B cell (primary cell): ENCODE data around the gene SKP1. TPM values are rescaled to one million over a fixed set of nuclear protein-coding genes. Genes with fewer than 3 reads are reported as not detected.

Source experiments
- ATAC-seq: fragments of 200-7000 bp; cut with Tn5 transposase; one replicate; pipeline ENCODE4 v1.10.0; 2021; ENCODE audit warnings: low read depth, mild to moderate bottlenecking, moderate number of reproducible peaks, moderate library complexity
- CTCF ChIA-PET: fragments of 350-600 bp; sonication (Branson Sonifier 250); formaldehyde crosslinking; loops from one replicate; lab custom pipeline; 2021; ENCODE audit warnings: antibody characterized with exemption, inconsistent platforms; lab: Charles Lee
- POLR2A ChIA-PET: fragments of 350-600 bp; sonication (Branson Sonifier 250); formaldehyde crosslinking; loops from one replicate; lab custom pipeline; 2021; ENCODE audit warnings: antibody characterized with exemption; lab: Charles Lee
- DNase-seq: peaks from one replicate; pipeline ENCODE4 v3.0.0; 2013
- H2AFZ ChIP-seq: 2 replicates; pipeline ENCODE4 v1.6.1; 2012; ENCODE audit warnings: mild to moderate bottlenecking, low read depth, low read length; ENCODE audit not compliant: insufficient read depth, poor library complexity, severe bottlenecking
- H3K27ac ChIP-seq, 2 donors: 1 replicate in 1 of 2; 2 replicates in 1 of 2; pipeline ENCODE4 v1.5.1; 2012 to 2013; ENCODE audit warnings: low read length in 2 of 2, mild to moderate bottlenecking in 2 of 2, moderate library complexity in 1 of 2
- H3K27me3 ChIP-seq, 4 experiments: fragments of 200-600 bp in 1 of 4; sonication (generic) in 1 of 4; replicated peaks in 1 of 4; 1 replicate in 2 of 4; 2 replicates in 2 of 4; pipeline versions ENCODE4 v1.6.1 to v1.7.0; 2013 to 2016; ENCODE audit warnings: low read length in 3 of 4, mild to moderate bottlenecking in 2 of 4, mixed read lengths in 1 of 4, moderate library complexity in 1 of 4; ENCODE audit not compliant: insufficient read depth in 4 of 4, control insufficient read depth in 3 of 4; ENCODE audit errors: control extremely low read depth in 1 of 4
- H3K36me3 ChIP-seq, 2 experiments: replicated peaks in 1 of 2; 1 replicate in 1 of 2; 2 replicates in 1 of 2; pipeline versions ENCODE4 v1.6.1 to v1.7.1; 2013; ENCODE audit warnings: low read length in 1 of 2; ENCODE audit not compliant: insufficient read depth in 2 of 2, control insufficient read depth in 1 of 2; ENCODE audit errors: control extremely low read depth in 1 of 2, extremely low read depth in 1 of 2
- H3K4me1 ChIP-seq, 2 donors: fragments of 200-600 bp in 1 of 2; sonication (generic) in 1 of 2; 1 replicate in 1 of 2; 2 replicates in 1 of 2; pipeline versions ENCODE4 v1.5.1 to v1.6.1; 2013 to 2017; ENCODE audit warnings: low read length in 2 of 2; ENCODE audit not compliant: control insufficient read depth in 2 of 2, insufficient read depth in 2 of 2
- H3K4me2 ChIP-seq: replicated peaks from 2 replicates; pipeline ENCODE3; 2012; ENCODE audit warnings: mild to moderate bottlenecking, low read depth, low read length; ENCODE audit not compliant: poor library complexity, severe bottlenecking
- H3K4me3 ChIP-seq, 5 experiments: fragments of 200-600 bp in 1 of 5; sonication (generic) in 1 of 5; 1 replicate in 3 of 5; 2 replicates in 2 of 5; pipeline versions ENCODE4 v1.5.1 to v1.7.0; 2011 to 2016; ENCODE audit warnings: low read length in 4 of 5, mild to moderate bottlenecking in 4 of 5, low read depth in 2 of 5, control low read depth in 1 of 5, moderate library complexity in 1 of 5; ENCODE audit not compliant: insufficient read depth in 1 of 5; ENCODE audit errors: control extremely low read depth in 1 of 5, extremely low read depth in 1 of 5
- H3K79me2 ChIP-seq: fragments of 200-600 bp; sonication (generic); one replicate; pipeline ENCODE4 v1.6.0; 2016; ENCODE audit warnings: low read length; ENCODE audit not compliant: control insufficient read depth, insufficient read depth
- H3K9ac ChIP-seq: fragments of 200-600 bp; sonication (generic); 2 replicates; pipeline ENCODE4 v1.6.1; 2017; ENCODE audit warnings: mild to moderate bottlenecking, low read length, moderate library complexity
- H3K9me3 ChIP-seq, 3 donors: one replicate each; pipeline versions ENCODE4 v1.6.1 to v1.7.1; 2013; ENCODE audit warnings: low read length in 2 of 3; ENCODE audit not compliant: control insufficient read depth in 2 of 3, insufficient read depth in 1 of 3; ENCODE audit errors: control extremely low read depth in 1 of 3
- H4K20me1 ChIP-seq: 2 replicates; pipeline ENCODE4 v1.6.0; 2012; ENCODE audit warnings: mild to moderate bottlenecking, low read length; ENCODE audit not compliant: insufficient read depth, control insufficient read depth, poor library complexity, severe bottlenecking
- H3K27ac Mint-ChIP-seq: one replicate; pipeline ENCODE4 v1.8.0; 2021; ENCODE audit warnings: mixed read lengths
- H3K27me3 Mint-ChIP-seq: one replicate; pipeline ENCODE4 v1.8.0; 2021; ENCODE audit warnings: mixed read lengths
- H3K4me1 Mint-ChIP-seq: one replicate; pipeline ENCODE4 v1.8.0; 2021; ENCODE audit warnings: mixed read lengths
- H3K4me3 Mint-ChIP-seq: one replicate; pipeline ENCODE4 v1.8.0; 2021; ENCODE audit warnings: mixed read lengths
- H3K9me3 Mint-ChIP-seq: one replicate; pipeline ENCODE4 v1.8.0; 2022; ENCODE audit warnings: mixed read lengths; ENCODE audit not compliant: insufficient read depth
- CTCF ChIP-seq: fragments of 200-600 bp; IDR thresholded peaks from one replicate; pipeline ENCODE4 v1.8.0; 2022; ENCODE audit warnings: antibody characterized with exemption, mild to moderate bottlenecking
- EZH2 ChIP-seq: IDR thresholded peaks from 2 replicates; pipeline ENCODE4 v1.6.1; 2012; ENCODE audit warnings: borderline replicate concordance, low read depth, mild to moderate bottlenecking, moderate library complexity, low read length; ENCODE audit not compliant: insufficient read depth, poor library complexity, severe bottlenecking
- WGBS: methylation state at CpG from one replicate; pipeline ENCODE4 v1.1.5; 2013; ENCODE audit warnings: missing lambda C conversion rate; ENCODE audit not compliant: insufficient coverage; 5-methylcytosine and 5-hydroxymethylcytosine counted together
- intact Hi-C: fragments of 100-400 bp; cut with micrococcal nuclease; formaldehyde crosslinking; loops from one replicate; pipeline ENCODE4 v1.10.0; 2022
- polyA plus RNA-seq: library from polyadenylated mRNA; depleted of rRNA; stranded (reverse); fragments of >200 nt; gene quantifications from 2 replicates; pipeline ENCODE4 v1.2.3, GENCODE V29; 2012
- total RNA-seq, 2 donors: library from RNA; stranded (reverse); fragments of 120-200 nt in 1 of 2; gene quantifications; 1 replicate in 1 of 2; 2 replicates in 1 of 2; pipeline versions ENCODE4 v1.2.3 to v1.2.4, GENCODE V29; 2013 to 2022

The SKP1 gene
- total and polyA plus RNA-seq, 2 donors (not counting 1 experiment from before 2014, with no cell fraction given), result 108 to 186 TPM

GRCh38 chr5:134174841-134175839, 1.6 kb downstream of the SKP1 start:
- Histone ChIP-seq H3K79me2 (peaks cover 73% of the 10 kb centered on the region), H3K9ac (peak overlapping the region; percentile 100), H3K36me3 (peaks cover 18 to 30% of the 10 kb centered on the region in 2 experiments), H3K27me3 (no peaks in the 10 kb centered on the region), H3K4me3 (peak overlapping the region; percentile 73 to 100 (median 93)), H2AFZ (no peak overlapping the region), H3K4me2 (peak overlapping the region; percentile 86), H3K4me1 (peaks cover 25 to 27% of the 10 kb centered on the region in 2 donors), H4K20me1 (peaks cover 61% of the 10 kb centered on the region), H3K9me3 (no peaks in the 10 kb centered on the region), H3K27ac (peak overlapping the region in 1 of 2 donors; percentile 100)
- no peak for DNase-seq
- peak overlapping the region; percentile 96 for H3K4me3 Mint-ChIP-seq
- H3K27me3 Mint-ChIP-seq, result no peaks in the 10 kb centered on the region
- no peak overlapping the region for H3K27ac Mint-ChIP-seq
- peaks cover 34% of the 10 kb centered on the region for H3K4me1 Mint-ChIP-seq
- CTCF ChIA-PET, result interaction anchor here (0.8 to 2.1 kb wide), 2 partner anchors 29 to 50 kb away, joined by 3 to 7 read pairs; partner anchors contain the start of gene PPP2CA
- POLR2A ChIA-PET, result no interaction called here
- no peak for ATAC-seq
- intact Hi-C loops, result loop anchor here (5.0 kb wide), 2 partner anchors 457 to 562 kb away; partner anchors contain the start of genes CAMLG and SAR1B
- WGBS, result no CpG with 5 or more reads among the region's 10 CpGs
- no peak for TF ChIP-seq CTCF
- no peak for TF ChIP-seq EZH2
- H3K9me3 Mint-ChIP-seq, result no peaks in the 10 kb centered on the region
